Right ventricle myocardium superior (tissue), 1 donor: Measurements from ENCODE around the gene LLPH. TPM values are rescaled to one million over a fixed set of nuclear protein-coding genes. Genes with fewer than 3 reads are reported as not detected.
"Not testable (repeated sequence)": the region's sequence is repeated elsewhere in the genome, so short reads cannot be mapped to it uniquely, and the experiment has no call there.

Experiments
- ATAC-seq: fragments of 200-7000 bp; cut with Tn5 transposase; one replicate; pipeline ENCODE4 v1.9.1; 2020; ENCODE audit warnings: mild to moderate bottlenecking; ENCODE audit not compliant: poor library complexity
- DNase-seq: peaks from one replicate; pipeline ENCODE4 v3.0.0-alpha.2; 2020
- intact Hi-C: fragments of 100-400 bp; cut with DNase I; formaldehyde crosslinking; loops from one replicate; pipeline ENCODE4 v1.11.2; 2022
- long read RNA-seq: library from polyadenylated mRNA; unstranded; transcript quantifications from one replicate; pipeline ENCODE4 v2.0.0, GENCODE V29; 2021
- total RNA-seq: library from RNA; stranded (reverse); fragmentation: NEBNext Ultra II Directional; extraction: Animal tissue kit (Norgen Biotek cat#: 25700); gene quantifications from one replicate; pipeline ENCODE4 v1.2.1, GENCODE V29; 2021
- donor health status: DM: no; HTN: yes; CAD: no; lungs with severe emphysema.

The LLPH gene
- 14.8 TPM for total RNA-seq
- long read RNA-seq, full-length matches to known transcripts = 17 of 17 reads
- long read RNA-seq, partial matches to known transcripts = 0 of 17 reads
- long read RNA-seq, other reads (novel, unspliced or antisense) = 0 of 17 reads

- intact Hi-C loops = no loop called here
- peak; percentile 95 for DNase-seq
- ATAC-seq = peak; percentile 98
Measured at GRCh38 chr12:66130267-66131066, at the start of gene LLPH. Gene LLPH, minus strand, starts transcription at chr12:66130750. Its CDS starts 1,644 bp downstream, at chr12:66129106.

GRCh38 chr12:66176105-66176900 lies 45.8 kb upstream of the LLPH start:
- no peak for ATAC-seq
- intact Hi-C loops = no loop called here
- no peak for DNase-seq

GRCh38 chr12:66174391-66175325 lies 44.1 kb upstream of the LLPH start:
- ATAC-seq, DNase-seq, intact Hi-C loops: not testable (repeated sequence)

GRCh38 chr12:66170606-66171005 lies 40.1 kb upstream of the LLPH start:
- intact Hi-C loops = no loop called here
- ATAC-seq (no peak), DNase-seq (no peak)

GRCh38 chr12:66169221-66170170 lies 38.9 kb upstream of the LLPH start, which contains the start of gene TMBIM4:
Gene TMBIM4, minus strand, starts transcription at chr12:66169996. Its CDS starts 45 bp downstream, at chr12:66169951.
- ATAC-seq (peak; percentile 97), DNase-seq (peak; percentile 92)
- intact Hi-C loops = no loop called here

GRCh38 chr12:66168410-66168809 lies 37.9 kb upstream of the LLPH start:
- ATAC-seq = no peak
- intact Hi-C loops = no loop called here
- DNase-seq = no peak

- ATAC-seq (no peak), DNase-seq (no peak)
- intact Hi-C loops = no loop called here
Measured at GRCh38 chr12:66166561-66166960, 36.0 kb upstream of the LLPH start.

- DNase-seq (no peak), ATAC-seq (no peak)
- intact Hi-C loops = no loop called here
Measured at GRCh38 chr12:66165141-66165540, 34.6 kb upstream of the LLPH start.

- no peak for DNase-seq
- no peak for ATAC-seq
- intact Hi-C loops = no loop called here
Measured at GRCh38 chr12:66164349-66164821, 33.8 kb upstream of the LLPH start.

- DNase-seq (no peak), ATAC-seq (no peak)
- intact Hi-C loops = no loop called here
Measured at GRCh38 chr12:66163289-66163688, 32.7 kb upstream of the LLPH start.

GRCh38 chr12:66162701-66163100 lies 32.2 kb upstream of the LLPH start:
- intact Hi-C loops = no loop called here
- DNase-seq (no peak), ATAC-seq (no peak)

GRCh38 chr12:66160704-66161103 lies 30.2 kb upstream of the LLPH start:
- no peak for DNase-seq
- ATAC-seq = no peak
- intact Hi-C loops = no loop called here

GRCh38 chr12:66159123-66159522 lies 28.6 kb upstream of the LLPH start:
- intact Hi-C loops = no loop called here
- DNase-seq (no peak), ATAC-seq (no peak)

- no peak for ATAC-seq
Measured at GRCh38 chr12:66156654-66157053, 26.1 kb upstream of the LLPH start.

GRCh38 chr12:66154776-66155175 lies 24.2 kb upstream of the LLPH start:
- intact Hi-C loops = no loop called here
- ATAC-seq (no peak), DNase-seq (no peak)

More at GRCh38 chr12:66156654-66157053, 26.1 kb upstream of the LLPH start:
- DNase-seq = no peak
- intact Hi-C loops = no loop called here

GRCh38 chr12:66152732-66153131 lies 22.2 kb upstream of the LLPH start:
- intact Hi-C loops = no loop called here
- DNase-seq (no peak), ATAC-seq (no peak)

GRCh38 chr12:66149702-66150398 lies 19.3 kb upstream of the LLPH start:
- intact Hi-C loops = no loop called here
- ATAC-seq (peak; percentile 31), DNase-seq (peak; percentile 46)
